ENCODE results near the gene CAMK2B. TPM values are rescaled to one million over a fixed set of nuclear protein-coding genes. Genes with fewer than 3 reads are reported as not detected.

Gene CAMK2B
- total RNA-seq, 4 donors from 2014 or later = 0.44 to 5.1 (median 0.81) TPM

GRCh38 chr7:44215531-44215930 is 109.9 kb downstream of the CAMK2B start:
- TF ChIP-seq, protein P1, sequence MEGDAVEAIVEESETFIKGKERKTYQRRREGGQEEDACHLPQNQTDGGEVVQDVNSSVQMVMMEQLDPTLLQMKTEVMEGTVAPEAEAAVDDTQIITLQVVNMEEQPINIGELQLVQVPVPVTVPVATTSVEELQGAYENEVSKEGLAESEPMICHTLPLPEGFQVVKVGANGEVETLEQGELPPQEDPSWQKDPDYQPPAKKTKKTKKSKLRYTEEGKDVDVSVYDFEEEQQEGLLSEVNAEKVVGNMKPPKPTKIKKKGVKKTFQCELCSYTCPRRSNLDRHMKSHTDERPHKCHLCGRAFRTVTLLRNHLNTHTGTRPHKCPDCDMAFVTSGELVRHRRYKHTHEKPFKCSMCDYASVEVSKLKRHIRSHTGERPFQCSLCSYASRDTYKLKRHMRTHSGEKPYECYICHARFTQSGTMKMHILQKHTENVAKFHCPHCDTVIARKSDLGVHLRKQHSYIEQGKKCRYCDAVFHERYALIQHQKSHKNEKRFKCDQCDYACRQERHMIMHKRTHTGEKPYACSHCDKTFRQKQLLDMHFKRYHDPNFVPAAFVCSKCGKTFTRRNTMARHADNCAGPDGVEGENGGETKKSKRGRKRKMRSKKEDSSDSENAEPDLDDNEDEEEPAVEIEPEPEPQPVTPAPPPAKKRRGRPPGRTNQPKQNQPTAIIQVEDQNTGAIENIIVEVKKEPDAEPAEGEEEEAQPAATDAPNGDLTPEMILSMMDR (IDR thresholded peaks at IDR 0.05; ENCODE audit: low read depth) = no peak

GRCh38 chr7:44213877-44214388 is 111.5 kb downstream of the CAMK2B start:
- TF ChIP-seq, protein P1 (IDR thresholded peaks at IDR 0.05; ENCODE audit: low read depth) = no peak

GRCh38 chr7:44213206-44213876 is 112.1 kb downstream of the CAMK2B start:
- TF ChIP-seq, protein P1 (IDR thresholded peaks at IDR 0.05; ENCODE audit: low read depth) = no peak

DNA sequence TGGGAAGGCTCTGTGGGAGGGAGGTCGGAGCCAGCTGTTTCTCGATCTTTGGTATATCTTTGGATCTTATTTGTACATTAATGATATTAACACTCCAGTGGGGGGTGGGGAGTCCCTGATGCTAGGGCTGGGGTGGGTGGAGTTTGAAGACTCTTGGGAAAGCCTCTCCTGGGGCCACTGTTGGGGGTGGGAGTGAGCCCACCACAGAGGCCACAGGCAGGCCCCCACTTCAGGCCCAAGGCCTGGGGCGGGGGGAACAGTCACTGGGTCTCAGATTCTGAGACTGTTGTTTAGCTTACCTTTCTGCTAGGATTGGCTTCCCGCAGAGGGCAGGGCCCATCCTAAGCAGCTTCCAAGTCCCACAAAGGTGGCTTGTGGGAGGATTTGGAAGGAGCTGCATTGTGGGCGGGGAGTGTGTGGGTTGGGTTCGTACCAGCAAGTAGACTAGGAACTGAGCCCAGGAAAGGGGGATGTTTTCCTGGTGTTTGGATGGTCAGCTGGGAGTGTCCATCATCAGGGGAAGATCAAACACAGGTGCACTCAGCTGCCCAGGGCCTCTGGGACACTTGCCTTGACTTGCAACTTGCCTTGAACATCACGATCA is 112.7 kb downstream of the CAMK2B start:
- TF ChIP-seq, protein P1 (IDR thresholded peaks at IDR 0.05; ENCODE audit: low read depth) = no peak

GRCh38 chr7:44212018-44212417 is 113.4 kb downstream of the CAMK2B start:
- TF ChIP-seq, protein P1 (IDR thresholded peaks at IDR 0.05; ENCODE audit: low read depth) = no peak

GRCh38 chr7:44211126-44211675 is 114.2 kb downstream of the CAMK2B start:
- TF ChIP-seq, protein P1 (IDR thresholded peaks at IDR 0.05; ENCODE audit: low read depth) = no peak

- TF ChIP-seq, protein P1 (IDR thresholded peaks at IDR 0.05; ENCODE audit: low read depth) = no peak
Observed at GRCh38 chr7:44210107-44210506, 115.3 kb downstream of the CAMK2B start.

Data from subcutaneous adipose tissue (tissue), 4 donors.